GM21526 (cell line): ENCODE data around the gene ZMYND11.

Source experiments
- ATAC-seq: cut with Tn5 transposase; IDR thresholded peaks from one replicate; pipeline ENCODE4 v1.9.1; 2021; ENCODE audit warnings: moderate library complexity; ENCODE audit not compliant: unreplicated experiment, low FRiP score

ZMYND11 gene

GRCh38 chr10:190216-190615, 55.0 kb downstream of the ZMYND11 start:
- ATAC-seq = no peak

- no peak for ATAC-seq
Observed at GRCh38 chr10:191703-192518, 56.7 kb downstream of the ZMYND11 start.

- no peak for ATAC-seq
Observed at GRCh38 chr10:194281-194680, 59.0 kb downstream of the ZMYND11 start.

- ATAC-seq = no peak
Observed at GRCh38 chr10:200405-200804, 65.2 kb downstream of the ZMYND11 start.

- no peak for ATAC-seq
Observed at GRCh38 chr10:201328-201771, 66.1 kb downstream of the ZMYND11 start.

- ATAC-seq = no peak
Observed at GRCh38 chr10:208616-209015, 73.4 kb downstream of the ZMYND11 start.

DNA sequence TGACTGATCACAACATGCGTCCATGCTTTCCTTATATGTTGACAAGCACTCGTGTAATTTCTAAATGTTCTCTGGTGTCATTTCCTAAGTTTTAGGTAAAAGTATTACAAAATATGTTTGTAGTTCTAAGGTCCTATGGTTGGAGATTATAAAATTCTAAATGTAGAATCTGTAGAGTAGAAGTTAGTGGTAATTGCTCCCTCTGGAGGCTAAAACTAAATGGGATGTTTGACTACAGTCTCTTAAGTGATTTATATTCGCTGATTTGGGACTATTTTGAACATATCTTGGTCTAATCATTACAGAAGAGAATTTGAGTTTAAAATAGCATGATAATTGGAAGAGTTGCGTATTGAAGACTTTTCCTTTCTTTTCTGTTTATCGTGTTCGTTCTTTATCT, 74.1 kb downstream of the ZMYND11 start:
- no peak for ATAC-seq

- ATAC-seq = no peak
Observed at GRCh38 chr10:210297-210696, 75.0 kb downstream of the ZMYND11 start.

DNA sequence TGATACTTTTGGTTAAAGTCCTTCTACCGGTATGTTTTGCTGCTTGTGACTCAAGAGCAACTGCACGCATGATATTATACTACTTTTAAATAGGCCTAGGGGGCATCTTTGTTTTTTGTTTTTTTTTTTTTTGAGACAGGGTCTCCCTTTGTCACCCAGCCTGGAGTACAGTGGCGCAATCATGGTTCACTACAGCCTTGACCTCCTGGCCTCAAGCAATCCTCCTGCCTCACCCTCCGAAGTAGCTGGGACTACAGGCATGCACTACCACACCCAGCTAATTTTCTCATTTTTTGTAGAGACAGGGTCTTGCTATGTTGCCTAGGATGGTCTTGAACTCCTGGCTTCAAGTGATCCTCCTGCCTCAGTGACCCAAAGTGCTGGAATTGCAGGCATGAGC, 80.2 kb downstream of the ZMYND11 start:
- no peak for ATAC-seq

GRCh38 chr10:218798-219197, 83.5 kb downstream of the ZMYND11 start:
- ATAC-seq = no peak

GRCh38 chr10:219731-220472, 84.6 kb downstream of the ZMYND11 start:
- no peak for ATAC-seq

DNA sequence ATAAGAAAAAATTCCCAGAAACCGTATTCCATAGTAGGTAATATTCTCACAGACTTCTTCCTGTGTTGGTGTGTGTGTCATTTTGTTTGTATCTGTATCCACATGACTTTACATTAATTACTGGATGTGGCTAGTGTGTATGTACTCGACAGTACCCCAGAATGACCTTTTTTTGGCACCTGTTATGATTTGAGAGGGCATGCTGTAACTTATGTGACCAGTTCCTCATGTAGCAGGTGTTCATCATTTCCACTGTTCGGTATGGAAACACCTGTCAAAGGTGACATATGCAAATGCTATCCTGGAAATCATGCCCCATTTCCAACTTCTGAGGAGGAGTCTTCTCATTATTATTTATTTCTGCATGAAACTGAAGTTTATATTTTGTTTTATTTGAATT, 89.3 kb downstream of the ZMYND11 start:
- ATAC-seq = peak; percentile 77

- ATAC-seq = no peak
Observed at GRCh38 chr10:226018-226417, 90.8 kb downstream of the ZMYND11 start.

DNA sequence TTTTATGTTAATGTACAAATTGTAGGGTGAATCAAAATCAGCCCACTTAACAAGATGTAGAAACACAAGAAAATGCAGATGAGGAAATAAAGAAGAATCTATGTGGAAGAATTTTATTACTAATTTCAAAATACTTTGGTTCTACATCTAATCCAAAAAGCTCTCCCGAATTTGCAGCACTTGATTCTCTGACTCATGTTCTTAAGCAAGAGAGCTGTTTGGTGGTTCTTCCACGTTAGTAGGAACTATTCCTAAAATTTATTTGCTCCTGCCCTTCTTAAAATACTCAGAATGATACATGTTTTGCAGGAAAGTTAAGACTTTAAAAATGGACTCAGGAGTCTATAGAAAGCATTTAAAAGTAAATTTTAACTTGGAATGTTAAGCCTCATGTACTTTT, 91.8 kb downstream of the ZMYND11 start:
- no peak for ATAC-seq

DNA sequence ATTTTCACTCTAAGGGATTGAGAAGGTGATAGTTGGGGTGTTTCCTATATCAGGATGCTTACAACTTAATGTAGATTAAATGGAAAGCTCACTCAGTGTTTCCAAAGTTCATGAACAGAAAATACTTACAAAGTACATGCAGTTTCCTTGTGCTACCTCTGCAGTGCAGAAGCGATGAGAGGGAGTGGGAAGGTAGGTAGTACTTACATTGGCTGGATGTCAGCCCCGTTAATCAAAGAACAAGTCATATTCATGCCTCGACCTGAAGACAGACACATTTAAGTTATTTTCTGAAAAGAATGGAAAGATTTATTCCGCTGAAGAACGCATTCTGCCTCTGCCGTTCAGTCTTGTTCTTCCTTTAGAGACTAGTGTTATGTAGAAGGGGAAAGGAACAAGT, 93.1 kb downstream of the ZMYND11 start:
- ATAC-seq = no peak

GRCh38 chr10:230758-231157, 95.5 kb downstream of the ZMYND11 start:
- no peak for ATAC-seq

DNA sequence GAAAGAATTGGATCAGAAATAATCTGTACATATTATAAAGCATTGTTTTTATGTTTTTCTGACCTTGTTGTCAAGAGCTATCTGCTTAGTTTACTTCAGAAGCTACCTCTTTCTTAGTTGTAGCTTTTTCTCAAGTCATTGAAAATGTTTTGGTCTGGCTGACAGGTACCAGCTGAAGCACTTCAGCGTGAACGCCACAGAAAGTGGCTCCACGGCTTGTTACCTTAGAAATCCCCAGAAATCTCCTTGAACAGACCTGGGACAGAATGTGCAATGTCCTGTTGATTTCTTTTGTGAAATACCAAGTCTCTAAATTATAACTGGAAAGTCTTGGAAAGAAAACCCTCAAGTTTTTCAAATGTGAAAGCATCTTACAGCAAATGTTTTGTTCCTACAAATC, 96.8 kb downstream of the ZMYND11 start:
- no peak for ATAC-seq

GRCh38 chr10:232878-233277, 97.6 kb downstream of the ZMYND11 start:
- no peak for ATAC-seq

DNA sequence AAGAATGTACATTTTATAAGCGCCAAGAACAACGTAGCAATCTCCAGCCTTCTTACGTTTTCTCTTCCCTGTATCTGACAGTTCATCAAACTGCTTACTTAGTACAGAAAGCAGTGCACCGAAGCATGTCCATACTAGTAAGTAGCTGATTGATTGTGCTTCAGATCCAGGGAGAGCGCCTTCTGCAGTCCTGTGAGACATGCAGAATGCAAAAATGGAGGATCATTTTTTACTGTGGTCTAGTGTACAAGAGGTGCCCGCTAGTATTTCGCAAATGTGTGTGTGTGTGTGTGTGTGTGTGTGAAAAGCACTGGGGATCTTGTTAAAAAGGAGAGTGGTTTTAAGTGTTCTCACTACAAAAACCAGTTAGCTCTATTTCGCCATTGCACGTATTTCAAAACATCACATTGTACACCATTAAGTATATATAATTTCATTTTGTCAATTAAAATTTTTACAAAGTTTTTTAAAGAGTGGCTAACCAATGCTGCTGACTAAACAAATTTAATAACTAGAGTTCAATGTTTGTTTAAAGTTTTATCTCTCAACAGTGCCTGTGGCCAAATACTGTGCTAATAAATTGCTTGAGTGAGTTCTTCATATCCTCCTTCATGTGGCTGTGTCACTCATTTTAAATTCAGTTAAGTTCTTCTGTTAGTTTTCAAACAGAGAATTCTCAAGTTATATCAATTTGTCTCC, 99.6 kb downstream of the ZMYND11 start:
- no peak for ATAC-seq

- ATAC-seq = no peak
Observed at GRCh38 chr10:235915-236314, 100.7 kb downstream of the ZMYND11 start.

- ATAC-seq = no peak
Observed at GRCh38 chr10:239109-239508, 103.9 kb downstream of the ZMYND11 start.
